Measurements from ENCODE around the gene SYMPK.

SYMPK gene

DNA sequence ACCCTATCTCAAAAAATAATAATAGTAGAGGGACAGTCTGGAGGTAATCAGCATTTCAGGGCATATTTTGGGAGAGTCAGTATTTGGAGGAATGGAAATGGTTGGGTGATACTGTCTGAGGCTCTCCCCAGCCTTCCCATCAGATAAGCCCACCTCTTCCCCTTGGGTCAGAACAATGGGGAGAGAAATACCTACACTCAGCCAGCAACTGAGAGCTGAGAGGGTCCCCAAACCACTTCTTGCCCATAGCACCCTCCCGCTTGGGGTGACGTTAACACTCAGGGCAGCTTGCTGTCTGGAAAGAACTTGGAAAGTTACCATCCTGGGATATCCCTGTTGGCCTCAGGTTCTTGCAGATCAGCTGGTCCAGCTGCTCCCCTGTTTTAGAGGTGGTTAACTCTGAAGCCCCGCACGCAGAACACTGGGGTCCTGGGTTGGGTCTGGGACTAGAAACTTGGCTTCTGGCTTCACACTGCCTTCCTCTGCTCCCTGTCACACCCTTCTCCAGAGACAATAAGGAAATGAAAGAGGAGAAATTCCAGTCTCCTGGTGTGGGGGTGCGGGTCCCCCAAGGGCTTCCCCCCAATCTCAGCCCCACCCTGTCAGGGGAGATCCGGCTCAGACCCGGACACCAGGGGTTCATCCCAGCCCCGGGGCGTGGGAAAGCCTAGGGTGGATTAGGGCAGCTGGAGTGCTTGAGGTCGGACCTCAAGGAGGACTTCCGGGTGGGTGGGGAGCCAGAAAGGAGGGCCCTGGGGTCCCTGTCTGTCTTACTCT lies 3.6 kb upstream of the SYMPK start:
- DNase-seq (ENCODE audit: low spot score) = no peak

DNA sequence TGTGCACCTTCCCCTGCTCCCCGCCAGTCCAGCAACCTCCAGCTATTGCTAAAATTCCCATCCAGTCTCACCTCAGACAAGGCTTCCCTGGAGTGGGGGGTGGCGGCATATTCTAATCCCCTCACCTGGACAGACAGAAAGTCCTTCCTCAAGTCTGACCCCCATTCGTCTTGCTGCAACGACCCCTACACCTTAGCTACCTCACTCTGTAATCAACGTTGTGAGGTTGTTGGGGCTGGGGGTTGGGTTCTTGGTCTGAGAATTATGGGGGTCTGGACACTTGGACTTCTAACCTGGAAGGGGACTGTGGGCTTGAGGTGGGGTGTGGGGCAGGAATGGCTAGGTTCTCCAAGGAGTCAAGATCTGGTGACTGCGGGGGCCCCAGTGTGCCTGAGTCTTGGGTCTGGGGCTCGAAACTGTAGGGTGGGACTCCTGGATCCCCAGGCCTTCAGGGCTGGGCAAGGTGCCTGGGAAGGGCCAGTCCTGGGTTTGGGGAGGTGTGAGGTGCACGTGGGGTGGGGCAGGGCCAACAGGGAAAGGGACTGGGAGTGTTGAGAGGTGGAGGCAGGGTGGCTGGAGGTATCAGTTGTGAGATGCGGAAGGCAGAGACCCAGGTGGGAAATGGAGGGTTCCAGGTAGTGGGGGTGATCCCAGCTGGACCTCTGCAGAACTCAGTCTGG lies 2.5 kb upstream of the SYMPK start:
- DNase-seq (ENCODE audit: low spot score) = no peak

DNA sequence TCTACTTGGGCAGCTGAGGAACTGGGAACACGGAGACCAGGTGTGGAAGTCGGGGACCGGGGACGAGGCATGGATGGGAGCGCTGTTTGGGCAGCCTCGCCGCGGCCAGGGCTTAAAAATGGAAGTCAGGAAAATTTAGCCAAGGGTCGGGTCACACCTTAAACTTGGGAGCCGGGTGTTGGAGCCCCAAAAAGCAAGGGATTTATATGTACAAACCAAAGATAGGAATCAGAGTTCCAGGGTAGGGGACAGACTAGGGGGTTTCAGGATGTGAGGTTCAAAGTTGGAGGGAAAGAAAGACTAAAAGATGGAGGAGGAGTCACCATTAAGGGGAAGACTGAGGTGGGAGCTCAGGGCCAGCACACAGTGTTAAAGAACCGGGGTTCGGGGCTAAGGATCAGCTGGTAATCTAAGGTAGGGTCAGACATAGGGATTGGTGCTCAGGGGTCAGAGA lies 1.7 kb upstream of the SYMPK start:
- no peak for DNase-seq (ENCODE audit: low spot score)

DNA sequence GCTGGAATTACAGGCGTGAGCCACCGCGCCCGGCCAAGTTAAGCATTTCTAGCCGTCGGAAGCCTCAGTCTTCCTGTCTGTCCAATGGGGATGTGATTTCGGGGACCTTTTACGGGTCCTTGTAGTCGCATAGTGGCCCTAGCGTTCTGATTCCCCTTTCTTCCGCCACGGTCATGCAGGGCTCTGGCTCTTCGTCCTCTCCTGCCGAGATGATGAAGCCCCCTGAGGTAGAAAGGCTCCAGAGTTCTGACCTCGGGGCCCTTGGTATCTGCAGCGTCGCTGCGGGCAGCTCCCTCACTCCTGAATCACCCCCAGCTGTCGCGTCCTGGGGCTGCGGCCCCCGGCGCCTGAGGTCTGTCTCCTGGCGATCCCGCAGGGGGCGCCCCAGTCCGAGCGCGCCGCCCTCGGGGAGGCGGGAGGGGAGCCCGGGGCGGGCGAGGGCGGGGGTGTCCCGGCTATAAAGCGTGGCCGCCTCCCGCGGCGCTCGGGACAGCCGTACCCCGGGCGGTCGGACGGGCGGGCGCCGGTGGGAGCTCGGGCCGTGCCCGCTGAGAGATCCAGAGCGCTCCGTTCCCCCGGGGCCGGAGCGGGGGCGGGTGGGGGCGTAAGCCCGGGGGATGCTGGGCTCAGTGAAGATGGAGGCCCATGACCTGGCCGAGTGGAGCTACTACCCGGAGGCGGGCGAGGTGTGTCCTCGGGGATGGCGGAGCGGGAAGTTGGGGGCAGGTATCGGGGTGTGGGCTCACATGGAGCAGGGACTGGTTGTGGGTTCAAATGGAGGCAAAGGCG lies 1.1 kb upstream of the SYMPK start, which contains the start of gene FOXA3:
Gene FOXA3 (plus strand): TSS at position 487 of the 789 bp plus-strand sequence. CDS start 131 bp downstream, at position 618.
- peak; percentile 76 for DNase-seq (ENCODE audit: low spot score)

DNA sequence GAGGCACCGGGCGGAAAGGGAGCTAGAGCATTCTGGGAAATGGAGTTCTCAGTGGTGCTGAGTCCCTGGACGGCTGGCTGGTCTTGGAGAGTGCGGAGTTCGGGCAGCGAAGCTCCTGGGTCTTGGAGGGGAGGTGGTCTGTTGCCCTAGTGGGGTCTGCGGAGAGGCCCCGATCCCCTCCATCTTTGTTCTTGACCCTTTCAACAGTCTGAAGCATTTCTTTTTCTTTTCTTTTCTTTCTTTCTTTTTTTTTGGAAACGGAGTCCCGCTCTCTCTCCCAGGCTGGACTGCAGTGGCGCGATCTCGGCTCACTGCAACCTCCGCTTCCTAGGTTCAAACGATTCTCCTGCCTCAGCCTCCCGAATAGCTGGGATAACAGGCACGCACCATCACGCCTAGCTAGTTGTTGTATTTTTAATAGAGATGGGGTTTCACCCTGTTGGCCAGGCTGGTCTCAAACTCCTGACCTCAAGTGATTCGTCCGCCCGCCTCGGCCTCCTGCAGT lies 440 bp upstream of the SYMPK start:
- DNase-seq (ENCODE audit: low spot score) = no peak

DNA sequence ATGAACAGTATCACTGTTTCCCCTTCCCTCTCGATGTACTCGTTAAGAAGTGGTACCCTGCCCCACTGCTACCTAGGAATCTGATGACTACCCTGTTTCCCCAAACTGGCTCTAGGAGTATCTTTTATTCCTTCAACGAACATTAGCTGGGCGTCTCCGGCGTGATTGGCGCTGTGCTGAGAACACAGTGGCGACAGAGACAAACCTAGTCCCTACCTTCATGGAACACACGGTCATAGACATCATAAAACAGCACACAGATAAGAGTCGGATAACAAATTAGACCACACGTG lies 730 bp downstream of the SYMPK start:
- no peak for DNase-seq (ENCODE audit: low spot score)

DNA sequence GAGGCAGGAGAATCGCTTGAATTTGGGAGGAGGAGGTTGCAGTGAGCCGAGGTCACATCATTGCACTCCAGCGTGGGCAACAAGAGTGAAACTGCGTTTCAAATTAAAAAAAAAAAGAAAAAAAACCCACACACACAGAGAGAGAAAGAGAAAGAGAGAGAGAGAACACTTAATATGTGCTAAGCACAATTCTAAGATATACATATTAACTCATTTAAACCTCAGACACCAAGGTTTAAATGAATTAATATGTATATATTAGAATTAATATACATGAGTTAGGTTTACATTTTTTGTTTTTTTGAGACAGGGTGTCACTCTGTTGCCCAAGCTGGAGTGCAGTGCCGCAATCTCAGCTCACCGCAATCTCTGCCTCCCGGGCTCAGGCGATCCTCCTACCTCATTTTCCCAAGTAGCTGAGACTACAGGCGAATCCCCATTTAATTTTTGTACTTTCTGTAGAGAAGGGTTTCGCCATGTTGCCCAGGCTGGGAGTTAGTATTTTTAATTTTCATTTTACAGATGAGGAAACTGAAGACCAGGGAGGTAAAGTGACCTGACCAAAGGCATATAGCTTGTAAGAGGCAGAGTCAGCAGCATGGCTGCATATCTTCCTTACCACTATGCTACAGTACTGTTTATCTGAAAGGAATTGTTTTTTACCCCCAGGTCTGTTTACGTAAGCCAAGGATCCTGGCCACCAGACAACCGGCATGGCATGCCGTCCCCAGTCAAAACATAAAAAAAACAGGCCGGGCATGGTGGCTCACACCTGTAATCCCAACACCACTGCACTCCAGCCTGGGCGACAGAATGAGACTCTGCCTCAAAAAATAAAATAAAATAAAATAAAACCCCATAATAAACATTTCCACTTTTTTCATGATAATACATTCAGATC lies 2.3 kb downstream of the SYMPK start:
- DNase-seq (ENCODE audit: low spot score) = no peak

DNA sequence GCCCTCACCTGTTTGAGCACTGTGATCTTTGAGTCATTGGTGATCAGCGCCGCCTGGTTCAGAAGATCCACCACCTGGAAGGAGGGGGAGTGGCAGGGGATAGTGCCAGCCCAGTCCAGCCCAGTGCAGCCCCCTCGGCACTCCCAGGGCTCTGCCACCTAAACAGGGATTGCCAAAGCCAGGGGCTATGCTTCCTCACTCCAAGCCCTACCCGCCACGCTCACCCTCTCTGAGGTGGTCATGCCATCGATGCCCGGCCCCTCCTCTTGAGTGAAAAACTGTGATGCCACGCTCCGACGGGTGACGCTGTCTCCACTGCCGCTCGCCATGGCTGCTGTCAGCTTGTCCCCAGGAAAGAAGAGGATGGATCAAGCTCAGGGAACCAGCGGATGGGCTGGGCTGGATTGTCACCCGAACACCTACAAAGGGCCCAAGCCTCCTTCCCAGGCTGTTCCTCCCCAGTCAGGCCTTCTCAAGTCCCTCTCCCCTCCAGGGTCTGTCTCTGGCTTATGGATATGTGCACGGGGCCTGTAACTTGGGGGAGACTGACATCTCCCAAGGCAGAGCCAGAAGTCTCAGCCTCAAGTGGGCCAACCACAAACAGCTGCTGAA lies 8.7 kb downstream of the SYMPK start:
- DNase-seq (ENCODE audit: low spot score) = no peak

DNA sequence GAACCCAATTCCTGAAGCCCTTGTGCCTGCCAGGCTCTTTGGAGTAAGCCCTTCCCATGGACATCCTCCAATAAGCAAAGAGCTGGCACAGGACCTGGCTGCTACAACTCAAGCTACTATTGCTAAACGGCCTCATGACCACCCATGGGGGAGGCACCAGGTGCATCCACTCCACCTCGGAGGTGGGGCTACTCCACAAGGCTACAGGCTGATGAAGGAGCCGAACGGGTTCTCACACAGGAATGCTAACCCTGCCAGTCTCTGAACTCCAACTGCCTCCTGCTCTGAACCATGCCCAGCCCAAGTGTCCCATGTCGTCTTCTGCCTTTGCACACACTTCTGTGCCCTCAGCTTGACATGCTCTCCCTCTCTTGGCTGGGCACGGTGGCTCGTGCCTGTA lies 10.0 kb downstream of the SYMPK start:
- no peak for DNase-seq (ENCODE audit: low spot score)

DNA sequence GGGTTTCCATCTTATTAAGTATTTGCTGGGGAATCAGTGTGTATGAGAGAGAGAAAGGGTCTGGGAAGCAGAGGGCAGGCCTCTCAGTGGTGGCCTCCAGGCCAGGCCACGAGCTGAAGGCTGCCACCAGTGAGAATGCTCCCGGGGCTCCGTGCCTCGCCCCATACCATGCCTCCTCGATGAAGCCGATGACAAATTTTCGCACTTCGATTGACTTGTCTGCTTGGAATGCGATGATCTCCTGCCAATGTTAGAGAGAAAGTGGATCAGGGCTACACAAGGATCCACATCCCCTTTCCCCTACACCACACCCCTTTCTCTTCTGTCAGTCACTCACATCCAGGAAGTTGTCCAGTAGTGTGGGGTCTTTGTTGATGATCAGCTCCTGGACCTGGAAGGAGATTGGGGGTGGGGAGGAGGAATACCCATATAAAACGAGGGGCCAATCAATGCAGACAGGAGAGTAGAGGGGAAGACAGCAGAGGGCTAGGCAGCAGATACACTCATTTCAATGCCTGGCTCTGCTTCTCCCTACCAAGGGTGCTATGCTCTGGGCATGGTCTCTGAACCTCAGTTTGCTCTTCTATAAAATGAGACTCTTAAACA lies 10.7 kb downstream of the SYMPK start:
- DNase-seq (ENCODE audit: low spot score) = no peak

DNA sequence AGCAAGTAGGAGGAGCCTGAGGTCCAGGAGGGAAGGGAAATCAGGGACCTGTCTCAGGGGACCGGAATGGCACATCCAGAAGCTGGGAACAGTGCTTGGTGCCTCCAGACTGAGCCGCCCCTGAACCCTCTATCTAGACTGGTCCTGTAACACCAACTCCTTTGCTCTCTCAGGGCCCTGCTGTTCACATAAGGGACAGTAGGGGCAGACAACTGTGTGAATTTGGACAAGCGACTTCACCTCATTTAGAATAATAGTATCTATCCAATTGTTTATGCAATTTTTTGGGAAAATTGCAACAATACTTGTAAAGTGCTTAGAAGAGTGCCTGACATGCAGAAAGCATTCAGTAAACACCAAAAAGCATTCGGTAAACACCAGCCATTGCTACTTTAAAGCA lies 14.0 kb downstream of the SYMPK start:
- no peak for DNase-seq (ENCODE audit: low spot score)

DNA sequence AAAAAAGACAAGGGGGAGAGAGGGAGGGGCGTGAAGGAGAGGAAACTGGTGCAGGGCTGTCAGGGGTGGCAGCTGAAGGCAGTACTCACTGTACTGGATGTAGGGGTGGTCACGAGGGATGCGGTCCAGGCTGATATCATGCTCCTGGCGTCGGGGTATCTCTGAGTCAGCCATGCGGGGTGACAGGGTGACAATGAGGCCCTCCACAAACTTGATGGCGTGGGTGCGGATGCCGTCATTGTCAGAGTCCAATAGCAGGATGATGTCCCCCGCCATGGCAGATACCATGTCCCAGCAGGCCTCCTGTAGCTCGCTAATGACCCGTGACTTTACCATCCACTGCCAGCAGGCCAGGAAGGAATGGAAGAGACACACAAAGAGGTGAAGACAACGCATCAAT lies 15.3 kb downstream of the SYMPK start:
- DNase-seq (ENCODE audit: low spot score) = no peak

DNA sequence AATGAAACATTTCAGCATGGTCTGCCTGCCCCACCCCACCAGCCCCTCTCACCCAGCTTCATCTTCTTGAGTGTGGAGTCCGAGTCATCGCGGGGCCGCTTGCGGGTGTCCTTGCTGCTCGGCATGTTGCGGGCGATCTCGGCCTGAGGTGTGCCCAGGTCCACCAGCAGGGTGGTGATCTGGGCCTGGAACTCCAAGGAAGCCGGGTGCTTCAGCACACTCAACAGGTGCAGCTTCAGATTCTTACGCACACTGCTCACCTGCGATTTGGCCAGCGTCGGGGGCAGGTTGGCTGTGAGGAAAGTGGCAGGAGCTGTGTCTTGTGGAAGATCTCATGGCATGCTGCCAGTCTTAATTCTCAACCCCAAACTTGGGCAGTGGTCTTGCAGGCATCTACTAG lies 20.7 kb downstream of the SYMPK start:
- DNase-seq (ENCODE audit: low spot score) = no peak

DNA sequence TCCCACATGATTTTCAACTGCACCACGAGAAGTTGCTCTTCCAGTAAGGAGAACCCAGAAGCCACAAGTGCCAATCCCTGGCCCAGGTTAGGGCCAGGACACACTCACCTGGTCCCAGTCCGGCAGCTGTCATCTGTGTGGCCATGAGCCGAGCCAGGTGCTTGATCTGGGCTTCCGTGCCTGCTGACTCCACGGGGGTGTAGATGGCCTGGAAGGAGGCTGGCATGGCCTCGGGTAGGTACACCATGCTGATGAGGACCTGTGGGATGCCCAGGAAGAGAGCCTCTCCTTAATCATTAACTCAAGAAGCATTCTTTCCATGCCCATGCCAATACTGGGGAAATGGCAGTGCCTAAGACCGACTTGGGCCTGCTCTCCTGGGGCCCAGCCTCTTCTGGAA lies 28.0 kb downstream of the SYMPK start:
- DNase-seq (ENCODE audit: low spot score) = no peak

DNA sequence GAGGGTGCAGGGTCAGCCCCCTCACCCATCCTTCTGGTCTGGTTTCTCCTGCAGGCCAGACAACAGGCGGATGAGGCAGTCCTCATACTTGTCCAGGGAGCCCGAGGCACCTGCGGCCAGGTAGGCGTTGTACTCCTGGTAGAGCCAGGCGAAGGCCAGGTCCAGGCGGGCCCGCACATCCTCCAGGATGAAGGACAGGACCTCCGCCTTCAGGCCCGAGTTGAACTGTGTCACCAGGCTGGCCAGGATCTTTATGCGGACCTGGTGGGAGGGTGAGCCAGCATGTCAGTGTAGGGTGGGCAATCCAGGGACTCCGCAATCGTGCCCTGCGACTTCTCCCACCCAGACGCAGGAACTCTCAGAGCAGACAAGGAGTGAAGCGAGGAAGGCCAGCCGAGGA lies 34.0 kb downstream of the SYMPK start:
- DNase-seq (ENCODE audit: low spot score) = no peak

DNA sequence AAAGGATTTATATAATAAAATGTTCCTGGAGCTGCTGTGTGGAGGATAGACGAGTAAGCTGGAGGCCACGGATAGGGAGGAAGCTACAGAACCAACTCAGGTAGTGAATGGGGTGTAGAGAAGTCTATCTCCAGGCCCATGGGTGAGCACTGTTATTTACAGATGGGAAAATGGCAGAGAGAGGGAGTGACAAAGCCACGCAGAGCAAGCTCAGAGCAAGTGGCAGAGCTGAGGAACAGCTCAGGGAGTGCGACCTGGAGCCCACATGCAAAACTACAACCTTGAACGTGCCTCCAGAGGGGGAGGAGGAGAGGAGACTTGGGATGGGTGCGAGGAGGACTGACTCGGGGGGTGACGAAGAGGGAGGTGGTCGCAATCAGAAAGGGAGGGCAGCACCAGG lies 34.4 kb downstream of the SYMPK start:
- DNase-seq (ENCODE audit: low spot score) = no peak

DNA sequence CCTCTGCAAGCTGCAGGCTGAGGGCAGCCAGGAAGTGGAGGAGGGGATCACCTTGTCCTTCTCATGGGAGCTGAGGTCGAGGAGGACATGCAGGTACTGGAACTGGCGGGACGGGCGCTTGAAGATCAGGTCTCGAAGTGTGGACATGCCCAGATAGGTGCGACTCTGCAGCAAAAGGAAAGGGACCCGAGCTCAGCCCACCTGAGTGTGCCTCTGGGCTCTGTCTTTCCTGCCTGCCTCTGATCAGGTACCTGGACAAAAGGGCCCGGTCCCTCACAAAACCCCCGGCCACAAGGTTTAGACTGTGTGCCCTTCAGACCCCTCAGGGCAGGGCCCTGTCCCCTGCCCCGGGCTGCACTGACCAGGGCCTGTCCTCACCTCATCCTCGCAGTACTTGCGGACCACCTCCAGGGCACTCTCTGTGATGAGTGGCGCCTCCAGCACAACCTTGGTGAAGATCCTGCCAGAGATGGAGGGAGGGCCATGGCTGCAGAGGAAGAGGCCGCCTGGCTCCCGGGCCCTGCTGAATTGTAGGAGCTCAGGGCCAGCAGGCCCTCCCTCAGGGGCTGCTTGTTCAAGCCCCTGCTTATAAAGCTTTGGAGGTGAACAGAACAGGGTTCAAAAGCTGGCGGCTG lies 35.4 kb downstream of the SYMPK start:
- no peak for DNase-seq (ENCODE audit: low spot score)

DNA sequence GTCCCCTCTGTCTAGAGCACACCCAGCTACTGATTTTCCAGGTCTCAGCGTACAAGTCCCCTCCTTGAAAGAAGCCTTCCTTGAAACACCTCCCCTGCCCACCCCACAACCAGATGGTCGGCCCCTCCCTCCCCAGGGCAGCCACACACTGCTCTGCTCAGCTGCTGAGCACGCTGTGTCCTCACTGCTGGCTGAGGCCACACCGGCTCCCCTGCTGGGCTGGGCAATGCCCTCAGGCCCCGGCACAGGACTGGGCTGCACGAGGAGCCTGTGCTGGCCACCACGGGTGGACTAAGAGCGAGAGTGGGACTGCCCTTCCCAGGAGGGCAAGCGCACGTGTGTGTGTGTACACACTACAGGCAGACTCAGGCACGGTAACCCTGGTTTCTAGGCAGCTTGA lies 36.0 kb downstream of the SYMPK start:
- DNase-seq (ENCODE audit: low spot score) = no peak

DNA sequence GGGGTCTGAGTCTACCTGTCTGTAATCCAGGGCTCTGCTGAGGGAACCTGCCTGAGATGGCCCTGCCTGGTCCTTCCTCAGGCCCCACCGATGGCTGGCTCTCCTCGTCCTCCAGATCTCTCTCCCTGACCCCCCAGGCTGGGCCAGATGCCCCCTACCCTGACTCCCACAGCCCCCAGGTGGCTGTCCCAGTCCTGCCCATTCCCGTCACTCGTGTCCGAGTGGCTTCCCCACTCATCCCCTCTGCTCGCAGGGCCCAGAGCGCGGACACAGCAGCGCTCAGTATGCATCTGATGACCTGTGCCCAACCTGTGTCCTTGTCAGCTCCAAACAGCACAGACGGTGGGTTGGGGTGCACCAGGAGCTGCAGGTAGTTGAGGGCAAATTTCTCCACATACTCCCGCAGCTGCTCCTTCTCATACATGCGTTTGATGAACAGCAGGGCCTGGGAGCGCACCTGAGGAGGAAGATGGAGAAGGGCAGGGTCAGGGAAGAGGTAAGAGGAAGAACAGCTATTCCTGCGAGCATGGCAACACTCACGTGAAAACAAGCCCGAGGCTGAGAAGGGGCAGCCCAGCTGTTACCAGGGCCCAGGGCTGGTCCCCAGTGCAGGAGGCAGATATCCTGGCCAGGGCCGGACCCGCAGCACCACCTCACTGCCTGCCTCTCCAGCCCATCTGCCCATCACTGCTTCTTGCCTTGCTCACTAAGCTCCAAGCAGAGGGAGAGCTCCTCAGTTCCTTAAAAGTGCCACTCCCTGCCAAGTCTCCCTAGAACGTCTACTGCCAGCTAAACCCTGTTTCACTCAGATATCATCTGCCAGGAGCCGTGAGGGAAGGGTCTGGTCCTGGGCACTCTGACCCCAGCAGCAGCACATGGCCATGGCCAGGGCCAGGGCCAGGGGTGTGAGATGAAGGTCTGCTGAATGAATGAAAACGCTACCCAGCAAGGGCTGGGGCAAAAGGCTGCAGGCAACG lies 36.7 kb downstream of the SYMPK start:
- no peak for DNase-seq (ENCODE audit: low spot score)
